ENCODE measurements around the gene FAM209A.
"Not testable (repeated sequence)": the region's sequence is repeated elsewhere in the genome, so short reads cannot be mapped to it uniquely, and the experiment has no call there.

FAM209A gene

DNA sequence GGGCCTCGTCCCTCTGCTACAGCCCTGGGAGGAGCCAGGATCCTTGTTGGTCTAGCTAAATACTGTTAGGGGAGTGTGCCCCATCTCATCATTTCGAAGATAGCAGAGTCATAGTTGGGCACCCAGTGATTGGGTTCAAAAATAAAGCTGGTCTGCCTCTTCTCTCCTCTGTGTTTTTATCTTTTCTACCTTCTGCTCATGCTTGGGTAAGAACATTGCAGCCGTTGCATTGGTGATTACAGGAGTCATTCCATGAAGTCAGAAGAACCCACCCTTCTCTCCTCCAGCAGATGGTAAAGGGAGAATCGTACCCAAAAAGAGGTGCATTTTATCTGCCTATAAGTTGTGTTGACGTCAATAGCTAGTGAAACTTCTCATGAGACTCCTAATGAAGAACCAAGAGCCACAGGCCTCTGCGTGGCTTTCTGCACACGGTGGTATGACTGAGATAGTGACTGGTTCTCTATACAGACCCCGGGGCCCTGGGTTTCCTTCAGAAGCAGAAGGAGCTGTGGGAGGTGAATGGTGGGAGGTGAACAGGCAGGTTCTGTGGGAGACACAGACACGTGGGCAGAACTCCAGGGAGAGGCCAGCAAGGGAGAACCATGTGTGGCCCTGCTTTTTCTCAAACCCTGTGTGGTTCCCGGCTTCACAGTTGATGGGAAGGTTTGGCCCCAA is 5.7 kb upstream of the FAM209A start:
- peaks cover 11% of the 10 kb centered on the region for H3K9me3 ChIP-seq (ENCODE audit: control insufficient read depth, insufficient read depth, low read length)
- no peaks in the 10 kb centered on the region for H3K4me1 ChIP-seq (ENCODE audit: insufficient read depth, low read length)
- no peaks in the 10 kb centered on the region; the same call in none of the 2 replicates for H3K36me3 ChIP-seq (ENCODE audit: insufficient read depth, low read length)
- H3K9ac ChIP-seq (ENCODE audit: low read depth, low read length): no peak overlapping the region

GRCh38 chr20:56519551-56519950 is 5.0 kb upstream of the FAM209A start:
- Histone ChIP-seq H3K9ac (ENCODE audit: low read depth, low read length) (no peak overlapping the region), H3K9me3 (ENCODE audit: control insufficient read depth, insufficient read depth, low read length) (peaks cover 11% of the 10 kb centered on the region), H3K4me1 (ENCODE audit: insufficient read depth, low read length) (no peaks in the 10 kb centered on the region), H3K36me3 (ENCODE audit: insufficient read depth, low read length) (no peaks in the 10 kb centered on the region; the same call in none of the 2 replicates)

DNA sequence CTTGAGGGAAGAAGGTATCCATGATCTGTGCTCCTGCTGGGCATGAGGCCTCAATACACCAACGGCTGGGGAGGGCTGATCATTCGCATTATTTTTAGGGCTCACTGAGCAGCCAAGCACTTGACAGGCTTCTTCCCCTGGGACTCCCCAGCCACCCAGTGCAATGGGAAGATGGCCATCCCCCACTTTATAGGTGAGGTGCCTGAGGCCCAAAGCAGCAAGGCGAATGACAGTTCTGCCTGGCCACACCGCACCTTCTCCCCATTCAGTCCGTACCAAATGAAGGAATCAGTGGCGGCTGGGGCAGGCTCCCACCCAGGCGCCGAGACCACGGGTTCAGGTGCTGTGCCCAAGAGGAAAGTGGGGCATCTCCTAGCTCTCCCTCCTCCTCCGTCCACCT is 4.4 kb upstream of the FAM209A start:
- no peak overlapping the region for H3K9ac ChIP-seq (ENCODE audit: low read depth, low read length)
- H3K9me3 ChIP-seq (ENCODE audit: control insufficient read depth, insufficient read depth, low read length): peaks cover 11% of the 10 kb centered on the region
- H3K4me1 ChIP-seq (ENCODE audit: insufficient read depth, low read length): no peaks in the 10 kb centered on the region
- no peaks in the 10 kb centered on the region; the same call in none of the 2 replicates for H3K36me3 ChIP-seq (ENCODE audit: insufficient read depth, low read length)

DNA sequence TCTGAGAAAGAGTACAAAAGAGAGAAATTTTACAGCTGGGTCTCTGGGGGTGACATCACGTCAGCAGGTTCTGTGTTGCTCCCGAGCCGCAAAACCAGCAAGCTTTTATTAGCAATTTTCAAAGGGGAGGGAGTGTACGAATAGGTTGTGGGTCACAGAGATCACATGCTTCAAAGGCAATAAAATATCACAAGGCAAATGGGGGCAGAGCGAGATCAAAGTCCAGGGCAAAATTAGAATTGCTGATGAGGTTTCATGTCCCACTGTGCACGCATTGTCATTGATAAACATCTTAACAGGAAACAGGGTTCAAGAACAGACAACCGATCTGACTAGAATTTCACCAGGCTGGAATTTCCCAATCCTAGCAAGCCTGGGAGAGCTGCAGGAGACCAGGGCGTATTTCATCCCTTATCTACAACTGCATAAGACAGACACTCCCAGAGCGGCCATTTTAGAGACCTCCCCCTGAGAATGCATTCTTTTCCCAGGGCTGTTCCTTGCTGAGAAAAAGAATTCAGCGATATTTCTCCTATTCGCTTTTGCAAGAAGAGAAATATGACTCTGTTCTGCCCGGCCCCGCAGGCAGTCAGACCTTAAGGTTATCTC is 3.7 kb upstream of the FAM209A start:
- H3K4me1 ChIP-seq (ENCODE audit: insufficient read depth, low read length); H3K36me3 ChIP-seq (ENCODE audit: insufficient read depth, low read length); H3K9ac ChIP-seq (ENCODE audit: low read depth, low read length): not testable (repeated sequence)
- peaks cover 11% of the 10 kb centered on the region for H3K9me3 ChIP-seq (ENCODE audit: control insufficient read depth, insufficient read depth, low read length)

GRCh38 chr20:56522311-56522710 is 2.2 kb upstream of the FAM209A start:
- peaks cover 11% of the 10 kb centered on the region for H3K9me3 ChIP-seq (ENCODE audit: control insufficient read depth, insufficient read depth, low read length)
- no peak overlapping the region for H3K9ac ChIP-seq (ENCODE audit: low read depth, low read length)
- no peaks in the 10 kb centered on the region; the same call in none of the 2 replicates for H3K36me3 ChIP-seq (ENCODE audit: insufficient read depth, low read length)
- H3K4me1 ChIP-seq (ENCODE audit: insufficient read depth, low read length): no peaks in the 10 kb centered on the region

GRCh38 chr20:56527521-56527920 is 3.0 kb downstream of the FAM209A start:
- Histone ChIP-seq H3K36me3 (ENCODE audit: insufficient read depth, low read length) (no peaks in the 10 kb centered on the region), H3K4me1 (ENCODE audit: insufficient read depth, low read length) (no peaks in the 10 kb centered on the region), H3K9ac (ENCODE audit: low read depth, low read length) (no peak overlapping the region), H3K9me3 (ENCODE audit: control insufficient read depth, insufficient read depth, low read length) (no peaks in the 10 kb centered on the region)

GRCh38 chr20:56532946-56533345 is 8.4 kb downstream of the FAM209A start, which contains the start of gene FAM209B:
Gene FAM209B, plus strand, starts transcription at chr20:56533246. Its CDS starts 96 bp downstream, at chr20:56533342.
- H3K36me3 ChIP-seq (ENCODE audit: insufficient read depth, low read length); H3K9ac ChIP-seq (ENCODE audit: low read depth, low read length); H3K9me3 ChIP-seq (ENCODE audit: control insufficient read depth, insufficient read depth, low read length); H3K4me1 ChIP-seq (ENCODE audit: insufficient read depth, low read length): not testable (repeated sequence)

GRCh38 chr20:56537997-56538396 is 13.5 kb downstream of the FAM209A start:
- Histone ChIP-seq H3K36me3 (ENCODE audit: insufficient read depth, low read length) (no peaks in the 10 kb centered on the region), H3K4me1 (ENCODE audit: insufficient read depth, low read length) (no peaks in the 10 kb centered on the region), H3K9ac (ENCODE audit: low read depth, low read length) (no peak overlapping the region), H3K9me3 (ENCODE audit: control insufficient read depth, insufficient read depth, low read length) (no peaks in the 10 kb centered on the region)

- Histone ChIP-seq H3K4me1 (ENCODE audit: insufficient read depth, low read length) (no peaks in the 10 kb centered on the region), H3K9me3 (ENCODE audit: control insufficient read depth, insufficient read depth, low read length) (no peaks in the 10 kb centered on the region), H3K36me3 (ENCODE audit: insufficient read depth, low read length) (no peaks in the 10 kb centered on the region), H3K9ac (ENCODE audit: low read depth, low read length) (no peak overlapping the region)
Measured at GRCh38 chr20:56540415-56540814, 15.9 kb downstream of the FAM209A start.

DNA sequence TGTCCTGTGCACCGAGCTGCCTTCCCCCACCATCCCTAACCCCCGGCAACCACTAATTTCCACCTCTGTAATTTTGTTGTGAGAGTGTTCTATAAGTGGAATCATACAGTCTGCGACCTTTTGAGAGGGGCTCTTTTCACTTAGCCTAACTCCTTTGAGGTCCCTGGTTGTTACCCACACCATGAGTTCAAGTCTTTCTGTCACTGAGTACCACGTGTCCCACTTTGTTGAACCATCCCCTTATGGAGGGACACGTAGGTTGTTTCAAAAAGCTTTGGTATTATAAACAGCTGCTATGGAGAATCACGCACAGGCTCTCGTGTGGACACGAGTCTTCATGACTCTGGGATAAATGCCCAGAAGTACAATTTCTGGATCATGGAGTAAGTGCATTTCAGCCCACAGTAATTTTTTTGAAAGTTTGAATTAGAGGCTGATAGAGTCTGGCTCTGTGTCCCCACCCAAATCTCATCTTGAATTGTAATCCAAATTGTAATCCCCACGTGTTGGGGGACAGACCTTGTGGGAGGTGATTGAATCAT is 18.0 kb downstream of the FAM209A start:
- Histone ChIP-seq H3K36me3 (ENCODE audit: insufficient read depth, low read length) (no peaks in the 10 kb centered on the region), H3K9ac (ENCODE audit: low read depth, low read length) (no peak overlapping the region), H3K4me1 (ENCODE audit: insufficient read depth, low read length) (no peaks in the 10 kb centered on the region), H3K9me3 (ENCODE audit: control insufficient read depth, insufficient read depth, low read length) (no peaks in the 10 kb centered on the region)

GRCh38 chr20:56551571-56551970 is 27.0 kb downstream of the FAM209A start:
- Histone ChIP-seq H3K36me3 (ENCODE audit: insufficient read depth, low read length) (no peaks in the 10 kb centered on the region), H3K9ac (ENCODE audit: low read depth, low read length) (no peak overlapping the region), H3K9me3 (ENCODE audit: control insufficient read depth, insufficient read depth, low read length) (no peaks in the 10 kb centered on the region), H3K4me1 (ENCODE audit: insufficient read depth, low read length) (peaks cover 6% of the 10 kb centered on the region)

DNA sequence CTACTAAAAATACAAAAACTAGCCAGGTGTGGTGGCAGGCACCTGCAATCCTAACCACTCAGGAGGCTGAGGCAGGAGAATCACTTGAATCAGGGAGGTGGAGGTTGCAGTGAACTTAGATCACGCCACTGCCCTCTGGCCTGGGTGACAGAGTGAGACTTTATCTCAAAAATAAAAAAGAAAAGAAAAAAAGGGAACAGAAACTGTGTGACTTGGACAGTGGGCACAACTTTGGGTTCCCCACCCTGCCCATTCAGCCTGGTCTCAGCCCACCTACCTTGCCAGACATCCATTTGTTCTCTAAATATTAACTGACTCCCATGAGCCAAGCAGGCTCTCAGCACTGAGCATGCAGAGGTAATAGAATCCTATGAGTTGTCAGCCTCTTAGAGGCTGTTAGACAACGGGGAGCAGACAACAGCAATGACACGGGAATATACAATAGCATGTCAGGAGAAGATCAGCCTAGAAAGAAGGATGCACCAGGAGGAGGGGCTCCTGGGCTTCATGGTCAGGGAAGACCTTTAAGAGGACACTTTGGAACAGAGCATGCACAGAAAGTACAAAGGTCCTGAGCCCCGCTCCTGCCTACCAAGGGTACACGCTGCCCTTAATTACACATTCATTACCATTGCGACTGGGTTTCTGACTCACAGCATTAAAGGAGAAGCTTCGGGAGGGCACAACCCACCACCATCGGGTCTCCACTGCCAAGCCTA is 28.5 kb downstream of the FAM209A start:
- H3K36me3 ChIP-seq (ENCODE audit: insufficient read depth, low read length): no peaks in the 10 kb centered on the region
- H3K9ac ChIP-seq (ENCODE audit: low read depth, low read length): no peak overlapping the region
- H3K4me1 ChIP-seq (ENCODE audit: insufficient read depth, low read length): peaks cover 6% of the 10 kb centered on the region
- H3K9me3 ChIP-seq (ENCODE audit: control insufficient read depth, insufficient read depth, low read length): no peaks in the 10 kb centered on the region

DNA sequence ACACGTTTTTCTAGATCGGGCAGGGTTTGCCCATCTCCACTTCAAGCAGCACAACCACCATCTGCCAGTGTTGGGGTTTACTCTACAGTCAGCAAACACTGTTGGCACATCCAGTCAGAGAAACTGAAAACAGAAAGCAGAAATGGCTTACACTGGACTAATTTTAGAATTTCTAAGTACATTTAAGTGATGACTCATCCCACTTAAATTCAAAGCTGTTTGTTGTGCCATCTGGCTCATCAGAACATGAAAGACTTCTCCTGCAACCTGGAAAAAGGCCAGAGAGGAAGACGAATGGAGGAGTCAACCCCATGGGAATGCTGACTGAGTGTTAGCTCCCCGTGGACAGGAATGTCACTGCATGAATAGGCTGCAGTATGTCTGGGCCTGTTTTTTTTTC is 30.3 kb downstream of the FAM209A start:
- H3K9ac ChIP-seq (ENCODE audit: low read depth, low read length): no peak overlapping the region; the same call in 1 of the 2 replicates
- peaks cover 6% of the 10 kb centered on the region for H3K4me1 ChIP-seq (ENCODE audit: insufficient read depth, low read length)
- H3K9me3 ChIP-seq (ENCODE audit: control insufficient read depth, insufficient read depth, low read length): no peaks in the 10 kb centered on the region
- H3K36me3 ChIP-seq (ENCODE audit: insufficient read depth, low read length): no peaks in the 10 kb centered on the region

DNA sequence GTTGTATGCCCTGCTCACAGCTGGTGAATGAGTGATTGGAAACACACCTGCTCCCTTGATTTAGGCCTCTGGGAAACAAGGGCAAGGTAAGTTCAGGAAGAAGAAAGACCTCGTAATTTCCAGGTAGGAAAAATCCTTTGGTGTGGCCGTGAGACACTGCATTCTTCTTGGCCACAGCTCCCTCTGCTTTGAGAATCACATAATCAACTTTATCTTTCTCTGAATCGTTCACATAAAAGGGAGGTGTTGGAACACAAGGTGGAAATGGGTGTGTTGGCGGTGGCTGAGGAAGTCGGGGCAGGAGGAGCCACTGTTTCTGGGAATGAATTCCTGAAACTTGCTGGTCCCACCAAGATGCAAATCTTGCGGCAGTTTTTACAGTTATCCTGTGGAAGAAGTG is 34.4 kb downstream of the FAM209A start:
- H3K4me1 ChIP-seq (ENCODE audit: insufficient read depth, low read length): peaks cover 6% of the 10 kb centered on the region

More for the DNA sequence above, 34.4 kb downstream of the FAM209A start:
- Histone ChIP-seq H3K9ac (ENCODE audit: low read depth, low read length) (no peak overlapping the region), H3K9me3 (ENCODE audit: control insufficient read depth, insufficient read depth, low read length) (no peaks in the 10 kb centered on the region), H3K36me3 (ENCODE audit: insufficient read depth, low read length) (no peaks in the 10 kb centered on the region)

Data from ES-I3 (cell line).